ENCODE results near the gene TH. TPM values are rescaled to one million over a fixed set of nuclear protein-coding genes. Genes with fewer than 3 reads are reported as not detected.

The TH gene
- total RNA-seq, 2 experiments from 2014 or later, result not detected

DNA sequence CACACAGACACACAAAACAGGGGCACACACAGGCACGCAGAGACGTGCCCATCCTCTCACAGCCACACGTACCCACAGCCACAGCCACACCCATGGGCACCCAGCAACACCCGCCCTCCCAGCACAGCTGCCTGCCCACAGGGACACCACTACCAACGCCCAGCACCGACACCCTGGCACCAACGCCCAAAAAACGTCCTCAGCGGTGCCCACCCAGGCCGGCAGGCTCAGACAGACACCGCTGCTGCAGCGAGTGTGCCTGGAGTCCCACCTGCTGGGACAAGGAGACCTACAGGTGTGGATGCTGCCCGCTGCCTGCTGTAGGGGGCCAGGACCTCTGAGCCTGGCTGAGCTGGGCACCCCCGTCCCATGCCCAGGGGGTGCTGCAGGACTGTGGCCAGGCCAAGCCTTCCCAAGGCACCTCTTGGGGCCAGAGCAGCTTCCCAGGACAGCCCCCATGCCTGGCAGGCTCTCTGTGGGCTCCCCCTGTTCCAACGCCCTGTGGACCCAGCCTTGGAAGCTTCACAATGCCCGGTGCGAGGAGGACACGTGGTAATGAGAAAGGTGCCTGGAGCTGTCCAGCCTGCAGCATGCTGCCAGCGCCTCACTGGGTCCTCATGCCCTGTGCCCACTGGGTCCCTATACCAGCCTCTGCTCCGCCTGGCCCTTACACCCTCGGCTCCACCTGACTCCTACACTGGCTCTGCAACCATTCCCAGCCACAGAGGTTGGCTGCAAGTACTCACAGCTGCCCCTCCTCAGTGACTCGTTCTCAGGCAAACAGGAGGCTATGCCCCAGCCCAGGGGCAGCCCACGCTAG is 45.8 kb upstream of the TH start:
- CTCF ChIA-PET (ENCODE audit: unreplicated experiment), result no interaction called here
- no peaks in the 10 kb centered on the region for H3K9me2 ChIP-seq (ENCODE audit: insufficient read depth, low read length)
- no peak overlapping the region for H3K27ac ChIP-seq (ENCODE audit: low read depth, low read length, poor library complexity, severe bottlenecking)
- no peaks in the 10 kb centered on the region for H3K4me1 ChIP-seq (ENCODE audit: insufficient read depth, low read length, poor library complexity, severe bottlenecking)
- intact Hi-C loops (cut with micrococcal nuclease; ENCODE audit: unreplicated experiment), result no loop called here
- no peaks in the 10 kb centered on the region for H3K79me2 ChIP-seq (ENCODE audit: insufficient read depth, low read depth, low read length)
- no peak overlapping the region for H2AFZ ChIP-seq (ENCODE audit: low read length)
- no peak for TF ChIP-seq EZH2phosphoT487 (IDR thresholded peaks at IDR 0.05; ENCODE audit: borderline replicate concordance, low read depth, low read length)
- TF ChIP-seq, protein P1, sequence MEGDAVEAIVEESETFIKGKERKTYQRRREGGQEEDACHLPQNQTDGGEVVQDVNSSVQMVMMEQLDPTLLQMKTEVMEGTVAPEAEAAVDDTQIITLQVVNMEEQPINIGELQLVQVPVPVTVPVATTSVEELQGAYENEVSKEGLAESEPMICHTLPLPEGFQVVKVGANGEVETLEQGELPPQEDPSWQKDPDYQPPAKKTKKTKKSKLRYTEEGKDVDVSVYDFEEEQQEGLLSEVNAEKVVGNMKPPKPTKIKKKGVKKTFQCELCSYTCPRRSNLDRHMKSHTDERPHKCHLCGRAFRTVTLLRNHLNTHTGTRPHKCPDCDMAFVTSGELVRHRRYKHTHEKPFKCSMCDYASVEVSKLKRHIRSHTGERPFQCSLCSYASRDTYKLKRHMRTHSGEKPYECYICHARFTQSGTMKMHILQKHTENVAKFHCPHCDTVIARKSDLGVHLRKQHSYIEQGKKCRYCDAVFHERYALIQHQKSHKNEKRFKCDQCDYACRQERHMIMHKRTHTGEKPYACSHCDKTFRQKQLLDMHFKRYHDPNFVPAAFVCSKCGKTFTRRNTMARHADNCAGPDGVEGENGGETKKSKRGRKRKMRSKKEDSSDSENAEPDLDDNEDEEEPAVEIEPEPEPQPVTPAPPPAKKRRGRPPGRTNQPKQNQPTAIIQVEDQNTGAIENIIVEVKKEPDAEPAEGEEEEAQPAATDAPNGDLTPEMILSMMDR (conservative IDR thresholded peaks at IDR 0.05; ENCODE audit: low read length), result no peak
- no TSS peak for BruUV-seq (replicated peaks)
- DNase-seq (ENCODE audit: low spot score), result no peak
- H3K4me3 ChIP-seq (ENCODE audit: low read depth, low read length, poor library complexity, severe bottlenecking), result no peak overlapping the region
- H4K20me1 ChIP-seq (ENCODE audit: insufficient read depth, low read length), result no peaks in the 10 kb centered on the region
- no peak overlapping the region for H3K4me2 ChIP-seq (ENCODE audit: low read length)
- no peaks in the 10 kb centered on the region for H3K36me3 ChIP-seq (ENCODE audit: insufficient read depth, low read length)
- POLR2A ChIA-PET, result no interaction called here
- no peaks in the 10 kb centered on the region for H3K9me3 ChIP-seq (ENCODE audit: low read length)

DNA sequence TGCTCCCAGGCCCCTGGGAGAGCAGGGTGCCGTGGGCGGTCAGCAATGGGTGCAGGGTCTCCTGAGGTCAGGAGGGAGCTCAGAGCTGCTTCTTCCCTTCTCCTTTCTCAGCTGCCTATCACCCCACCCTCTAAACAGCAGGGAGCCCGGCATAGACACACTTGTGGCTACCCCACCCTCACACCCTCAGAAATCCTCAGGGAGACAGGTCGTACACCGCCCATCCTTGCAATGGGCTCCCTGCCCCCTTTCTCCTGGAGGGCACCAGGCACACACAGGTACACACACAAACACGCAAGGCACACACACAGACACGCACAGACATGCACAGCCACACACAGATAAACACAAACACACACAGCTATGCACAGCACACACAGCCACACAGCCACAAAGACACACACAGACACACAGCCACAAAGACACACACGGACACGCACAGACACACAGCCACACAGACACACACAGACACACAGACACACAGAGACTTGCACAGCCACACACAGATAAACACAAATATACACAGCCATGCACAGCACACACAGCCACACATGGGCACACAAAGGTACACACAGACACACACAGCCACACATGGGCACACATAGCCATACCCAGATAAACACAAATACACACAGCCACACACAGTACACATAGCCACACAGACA is 44.9 kb upstream of the TH start:
- Histone ChIP-seq H3K4me3 (ENCODE audit: low read depth, low read length, poor library complexity, severe bottlenecking) (no peak overlapping the region), H3K36me3 (ENCODE audit: insufficient read depth, low read length) (no peaks in the 10 kb centered on the region), H3K4me2 (ENCODE audit: low read length) (no peak overlapping the region), H2AFZ (ENCODE audit: low read length) (no peak overlapping the region), H4K20me1 (ENCODE audit: insufficient read depth, low read length) (no peaks in the 10 kb centered on the region), H3K4me1 (ENCODE audit: insufficient read depth, low read length, poor library complexity, severe bottlenecking) (no peaks in the 10 kb centered on the region), H3K27ac (ENCODE audit: low read depth, low read length, poor library complexity, severe bottlenecking) (no peak overlapping the region), H3K9me2 (ENCODE audit: insufficient read depth, low read length) (no peaks in the 10 kb centered on the region), H3K79me2 (ENCODE audit: insufficient read depth, low read depth, low read length) (no peaks in the 10 kb centered on the region), H3K9me3 (ENCODE audit: low read length) (no peaks in the 10 kb centered on the region)
- TF ChIP-seq, protein P1 (conservative IDR thresholded peaks at IDR 0.05; ENCODE audit: low read length), result no peak
- TF ChIP-seq EZH2phosphoT487 (IDR thresholded peaks at IDR 0.05; ENCODE audit: borderline replicate concordance, low read depth, low read length), result no peak
- CTCF ChIA-PET (ENCODE audit: unreplicated experiment), result no interaction called here
- intact Hi-C loops (cut with micrococcal nuclease; ENCODE audit: unreplicated experiment), result no loop called here
- DNase-seq (ENCODE audit: low spot score), result no peak
- POLR2A ChIA-PET, result no interaction called here
- no TSS peak for BruUV-seq (replicated peaks)

All from OCI-LY7 (cell line).